Trophoblast cell (in vitro differentiated cells and primary cell): Measurements from ENCODE around the gene ESM1.

ENCODE experiments used
- DNase-seq, 2 donors: peaks; one replicate each; pipeline ENCODE4 v3.0.0-alpha.2; 2016
- H2AFZ ChIP-seq: 2 replicates; pipeline ENCODE4 v1.6.1; 2013; ENCODE audit warnings: low read length, moderate library complexity, mild to moderate bottlenecking; ENCODE audit not compliant: insufficient read depth, poor library complexity
- H2AK5ac ChIP-seq: 2 replicates; pipeline ENCODE4 v1.6.1; 2013; ENCODE audit warnings: mild to moderate bottlenecking, low read length
- H2BK120ac ChIP-seq: 2 replicates; pipeline ENCODE4 v1.6.1; 2013; ENCODE audit warnings: low read length, mild to moderate bottlenecking, moderate library complexity; ENCODE audit not compliant: insufficient read depth, poor library complexity
- H2BK12ac ChIP-seq: 2 replicates; pipeline ENCODE4 v1.6.1; 2013; ENCODE audit warnings: mild to moderate bottlenecking, low read length, moderate library complexity
- H2BK5ac ChIP-seq: 2 replicates; pipeline ENCODE4 v1.6.1; 2013; ENCODE audit warnings: low read length, low read depth, moderate library complexity, mild to moderate bottlenecking; ENCODE audit not compliant: poor library complexity
- H3K14ac ChIP-seq: 2 replicates; pipeline ENCODE4 v1.6.1; 2013; ENCODE audit warnings: mild to moderate bottlenecking, low read length
- H3K18ac ChIP-seq: 2 replicates; pipeline ENCODE4 v1.6.1; 2013; ENCODE audit warnings: mild to moderate bottlenecking, low read length
- H3K23ac ChIP-seq: 2 replicates; pipeline ENCODE4 v1.6.1; 2013; ENCODE audit warnings: low read length
- H3K27ac ChIP-seq: 2 replicates; pipeline ENCODE4 v1.5.1; 2013; ENCODE audit warnings: low read depth, mild to moderate bottlenecking, inconsistent platforms, low read length, moderate library complexity
- H3K27me3 ChIP-seq: 2 replicates; pipeline ENCODE4 v1.6.1; 2013; ENCODE audit warnings: inconsistent platforms, mild to moderate bottlenecking, low read length, moderate library complexity; ENCODE audit not compliant: insufficient read depth
- H3K36me3 ChIP-seq, 2 experiments: 1 replicate in 1 of 2; 2 replicates in 1 of 2; pipeline ENCODE4 v1.6.1; 2013; ENCODE audit warnings: low read length in 2 of 2, mild to moderate bottlenecking in 2 of 2, moderate library complexity in 1 of 2; ENCODE audit not compliant: insufficient read depth in 2 of 2, control insufficient read depth in 1 of 2
- H3K4ac ChIP-seq: 2 replicates; pipeline ENCODE4 v1.6.1; 2013; ENCODE audit warnings: low read depth, mild to moderate bottlenecking, low read length, moderate library complexity
- H3K4me1 ChIP-seq, 2 experiments: 1 replicate in 1 of 2; 2 replicates in 1 of 2; pipeline ENCODE4 v1.6.1; 2013; ENCODE audit warnings: low read length in 2 of 2, mild to moderate bottlenecking in 2 of 2, moderate library complexity in 1 of 2; ENCODE audit not compliant: insufficient read depth in 2 of 2, control insufficient read depth in 1 of 2
- H3K4me2 ChIP-seq: 2 replicates; pipeline ENCODE4 v1.6.1; 2013; ENCODE audit warnings: inconsistent platforms, mild to moderate bottlenecking, low read length, moderate library complexity
- H3K4me3 ChIP-seq: 2 replicates; pipeline ENCODE4 v1.5.1; 2013; ENCODE audit warnings: mild to moderate bottlenecking, low read depth, low read length, inconsistent platforms
- H3K79me1 ChIP-seq: one replicate; pipeline ENCODE4 v1.6.1; 2013; ENCODE audit warnings: low read length
- H3K79me2 ChIP-seq: 2 replicates; pipeline ENCODE4 v1.6.1; 2013; ENCODE audit warnings: low read length, mild to moderate bottlenecking; ENCODE audit not compliant: control insufficient read depth, insufficient read depth, poor library complexity
- H3K9ac ChIP-seq: 2 replicates; pipeline ENCODE4 v1.6.1; 2013; ENCODE audit warnings: mild to moderate bottlenecking, low read length
- H3K9me3 ChIP-seq: 2 replicates; pipeline ENCODE4 v1.6.1; 2013; ENCODE audit warnings: low read depth, mild to moderate bottlenecking, control low read depth, inconsistent platforms, low read length; ENCODE audit not compliant: insufficient read depth
- H4K12ac ChIP-seq: 2 replicates; pipeline ENCODE4 v1.6.1; 2013; ENCODE audit warnings: low read depth, mild to moderate bottlenecking, low read length, moderate library complexity
- H4K8ac ChIP-seq: 2 replicates; pipeline ENCODE4 v1.6.1; 2013; ENCODE audit warnings: low read depth, mild to moderate bottlenecking, low read length, moderate library complexity
- H4K91ac ChIP-seq: one replicate; pipeline ENCODE4 v1.6.1; 2013; ENCODE audit warnings: low read depth, mild to moderate bottlenecking, low read length, moderate library complexity
- WGBS: extraction: QIAGEN DNeasy Blood & Tissue Kit; methylation state at CpG from one replicate; pipeline ENCODE4 v1.1.7; 2013; ENCODE audit warnings: missing lambda C conversion rate; ENCODE audit not compliant: insufficient read length, insufficient coverage; ENCODE audit errors: extremely low coverage; 5-methylcytosine and 5-hydroxymethylcytosine counted together

ESM1 gene

DNA sequence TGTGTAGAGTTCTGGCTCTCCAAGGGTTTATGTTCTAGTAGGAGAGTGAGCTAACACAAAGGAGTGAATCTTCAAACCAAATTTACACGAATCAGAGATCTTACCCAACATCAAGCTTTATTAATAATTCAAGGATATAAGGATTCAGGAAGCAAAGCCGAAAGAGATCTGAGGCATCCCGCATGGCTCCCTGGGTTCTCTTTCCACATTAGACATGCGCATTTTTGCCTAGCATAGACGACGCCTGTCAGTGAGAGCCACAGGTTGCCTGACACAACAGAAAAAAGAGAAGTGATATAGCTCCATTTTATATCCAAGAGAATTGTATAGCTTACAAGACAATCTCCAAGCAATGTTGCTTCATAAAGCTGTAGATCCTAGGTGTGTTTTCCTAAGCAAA lies 52.6 kb downstream of the ESM1 start:
- Histone ChIP-seq H2AFZ (no peak overlapping the region), H3K4me2 (no peak overlapping the region), H4K12ac (no peak overlapping the region), H4K8ac (no peak overlapping the region), H3K4ac (no peak overlapping the region), H3K4me3 (no peak overlapping the region), H3K4me1 (no peaks in the 10 kb centered on the region), H2AK5ac (no peak overlapping the region), H3K27me3 (no peaks in the 10 kb centered on the region), H3K79me1 (no peaks in the 10 kb centered on the region), H4K91ac (no peak overlapping the region), H2BK12ac (no peak overlapping the region), H3K9ac (no peak overlapping the region), H3K27ac (no peak overlapping the region), H3K79me2 (no peaks in the 10 kb centered on the region), H3K18ac (no peak overlapping the region), H2BK5ac (no peak overlapping the region), H3K14ac (no peak overlapping the region), H2BK120ac (no peak overlapping the region), H3K9me3 (peaks cover under 1% of the 10 kb centered on the region), H3K36me3 (no peaks in the 10 kb centered on the region), H3K23ac (no peak overlapping the region)
- DNase-seq = no peak
- WGBS = no CpG with 5 or more reads among the region's 6 CpGs

DNA sequence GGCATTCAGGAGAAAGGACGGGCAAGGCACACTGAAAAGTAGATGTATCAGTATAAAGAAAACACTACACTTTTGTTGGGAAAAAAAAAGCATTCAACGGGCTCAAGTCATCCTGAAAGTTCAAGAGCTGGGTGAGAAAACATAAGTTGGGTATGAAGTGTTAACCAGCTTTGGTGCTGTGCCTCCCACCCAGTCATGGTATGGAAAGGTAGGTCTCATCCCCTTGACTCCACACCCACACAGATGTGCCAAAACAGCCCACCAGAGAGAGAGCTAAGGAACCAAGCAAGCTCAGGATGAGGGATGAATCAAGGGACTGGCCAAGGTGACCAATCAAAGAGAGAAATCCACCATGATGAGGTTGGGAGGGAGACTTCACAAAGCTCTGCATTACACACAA lies 54.7 kb downstream of the ESM1 start:
- Histone ChIP-seq H3K4me1 (no peaks in the 10 kb centered on the region), H3K23ac (no peak overlapping the region), H4K8ac (no peak overlapping the region), H2AFZ (no peak overlapping the region), H3K4me2 (no peak overlapping the region), H3K18ac (no peak overlapping the region), H3K36me3 (no peaks in the 10 kb centered on the region), H3K9ac (no peak overlapping the region), H2BK120ac (no peak overlapping the region), H4K91ac (no peak overlapping the region), H3K9me3 (no peaks in the 10 kb centered on the region), H2BK12ac (no peak overlapping the region), H3K14ac (no peak overlapping the region), H3K79me1 (no peaks in the 10 kb centered on the region), H3K27me3 (no peaks in the 10 kb centered on the region), H3K27ac (no peak overlapping the region), H2AK5ac (no peak overlapping the region), H3K4ac (no peak overlapping the region), H3K4me3 (no peak overlapping the region), H3K79me2 (no peaks in the 10 kb centered on the region), H4K12ac (no peak overlapping the region), H2BK5ac (no peak overlapping the region)
- no CpG with 5 or more reads among the region's 2 CpGs for WGBS
- DNase-seq = no peak
